Transverse colon (tissue), 4 donors: ENCODE measurements around the gene TSC22D4. TPM values are rescaled to one million over a fixed set of nuclear protein-coding genes. Genes with fewer than 3 reads are reported as not detected.

Source experiments
- DNase-seq: peaks from one replicate; pipeline ENCODE4 v3.0.0-alpha.2; 2019
- H3K27ac ChIP-seq, 4 donors: fragments of 200-600 bp; sonication (generic); 2 replicates each; pipeline ENCODE4 v1.5.1; 2016 to 2018; ENCODE audit warnings: inconsistent platforms in 4 of 4
- H3K27me3 ChIP-seq: fragments of 200-600 bp; sonication (generic); 2 replicates; pipeline ENCODE4 v1.5.1; 2017; ENCODE audit warnings: inconsistent platforms
- H3K36me3 ChIP-seq, 4 donors: fragments of 200-600 bp; sonication (generic); 2 replicates each; pipeline ENCODE4 v1.5.1; 2017 to 2019; ENCODE audit warnings: inconsistent platforms in 4 of 4
- H3K4me1 ChIP-seq, 4 donors: fragments of 200-600 bp; sonication (generic); 2 replicates each; pipeline ENCODE4 v1.5.1; 2017 to 2020; ENCODE audit warnings: inconsistent platforms in 4 of 4
- H3K4me3 ChIP-seq, 4 donors: fragments of 200-600 bp; sonication (generic); 1 replicate in 1 of 4; 2 replicates in 3 of 4; pipeline versions ENCODE4 v1.5.1 to v1.6.1; 2017 to 2019; ENCODE audit warnings: inconsistent platforms in 4 of 4
- H3K9me3 ChIP-seq, 2 donors: fragments of 200-600 bp; sonication (generic); 2 replicates each; pipeline ENCODE4 v1.5.1; 2017 to 2019; ENCODE audit warnings: inconsistent platforms in 2 of 2
- CTCF ChIP-seq, 5 experiments: fragments of 200-600 bp in 3 of 5; fragments of 450-650 bp in 2 of 5; sonication (generic) in 3 of 5; IDR thresholded peaks; 1 replicate in 2 of 5; 2 replicates in 3 of 5; pipeline ENCODE4 v1.5.1; 2016 to 2017; ENCODE audit warnings: antibody characterized with exemption in 5 of 5, inconsistent platforms in 3 of 5, mild to moderate bottlenecking in 2 of 5, moderate library complexity in 1 of 5
- EP300 ChIP-seq: sonication (generic); formaldehyde crosslinking; IDR thresholded peaks from one replicate; pipeline ENCODE4 v1.6.1; 2017; ENCODE audit warnings: antibody characterized with exemption, low read depth
- POLR2A ChIP-seq: fragments of 450-650 bp; IDR thresholded peaks from one replicate; pipeline ENCODE4 v1.6.1; 2016; ENCODE audit warnings: antibody characterized with exemption, mild to moderate bottlenecking, moderate library complexity
- POLR2AphosphoS5 ChIP-seq, 3 donors: sonication (generic); formaldehyde crosslinking; IDR thresholded peaks; one replicate each; pipeline ENCODE4 v1.6.1; 2016; ENCODE audit warnings: antibody characterized with exemption in 3 of 3
- WGBS, 2 donors: methylation state at CpG; one replicate each; pipeline ENCODE4 v1.1.5; 2018; ENCODE audit warnings: low coverage in 1 of 2; 5-methylcytosine and 5-hydroxymethylcytosine counted together
- in situ Hi-C, 4 donors: fragments of 200-750 bp; cut with MboI; loops; one replicate each; pipeline versions ENCODE4 v1.15.0 to v1.15.1; 2017; ENCODE audit warnings: low sequenced_read_pairs in 3 of 4, low pct_ligation_motif_present in 1 of 4, low pct_unique_long_range_greater_than_20kb in 1 of 4
- intact Hi-C: fragments of 100-400 bp; cut with DNase I; formaldehyde crosslinking; loops from one replicate; pipeline ENCODE4 v1.15.1; 2023; ENCODE audit warnings: low total_unique reads
- total RNA-seq, 4 donors: library from RNA; depleted of rRNA; stranded (reverse); fragments of >200 nt; gene quantifications; one replicate each; pipeline ENCODE4 v1.1.0, GENCODE V29; 2016

Gene TSC22D4
- total RNA-seq, 4 donors from 2014 or later = 41.6 to 101 (median 67.6) TPM

GRCh38 chr7:100429637-100430492 is 49.1 kb downstream of the TSC22D4 start, which contains the start of gene MEPCE:
Gene MEPCE, plus strand, starts transcription at chr7:100429831. Its CDS starts 188 bp downstream, at chr7:100430019.
- peak; percentile 96 for DNase-seq
- Histone ChIP-seq H3K4me3 (peak within 1 kb of the TSS; percentile 72 to 97 (median 90)), H3K27ac (peak within 1 kb of the TSS; percentile 97 to 100 (median 100)), H3K4me1 (peaks cover 18 to 38% (median 27%) of the 10 kb centered on the region in 4 donors), H3K36me3 (peaks cover 0 to 12% (median 0%) of the 10 kb centered on the region in 4 donors), H3K27me3 (no peaks in the 10 kb centered on the region), H3K9me3 (no peaks in the 10 kb centered on the region)
- TF ChIP-seq CTCF (IDR thresholded peaks at IDR 0.05) = no peak
- TF ChIP-seq POLR2AphosphoS5 (IDR thresholded peaks at IDR 0.05) = peak in 1 of 3 donors; percentile 3
- TF ChIP-seq POLR2A = peak; percentile 12
- in situ Hi-C loops (no loop called here), intact Hi-C loops (no loop called here)
- 0% methylated on average over 67 of the region's 95 CpGs; no CpG with 5 or more reads in 1 of the 2 donors for WGBS, 2 donors

DNA sequence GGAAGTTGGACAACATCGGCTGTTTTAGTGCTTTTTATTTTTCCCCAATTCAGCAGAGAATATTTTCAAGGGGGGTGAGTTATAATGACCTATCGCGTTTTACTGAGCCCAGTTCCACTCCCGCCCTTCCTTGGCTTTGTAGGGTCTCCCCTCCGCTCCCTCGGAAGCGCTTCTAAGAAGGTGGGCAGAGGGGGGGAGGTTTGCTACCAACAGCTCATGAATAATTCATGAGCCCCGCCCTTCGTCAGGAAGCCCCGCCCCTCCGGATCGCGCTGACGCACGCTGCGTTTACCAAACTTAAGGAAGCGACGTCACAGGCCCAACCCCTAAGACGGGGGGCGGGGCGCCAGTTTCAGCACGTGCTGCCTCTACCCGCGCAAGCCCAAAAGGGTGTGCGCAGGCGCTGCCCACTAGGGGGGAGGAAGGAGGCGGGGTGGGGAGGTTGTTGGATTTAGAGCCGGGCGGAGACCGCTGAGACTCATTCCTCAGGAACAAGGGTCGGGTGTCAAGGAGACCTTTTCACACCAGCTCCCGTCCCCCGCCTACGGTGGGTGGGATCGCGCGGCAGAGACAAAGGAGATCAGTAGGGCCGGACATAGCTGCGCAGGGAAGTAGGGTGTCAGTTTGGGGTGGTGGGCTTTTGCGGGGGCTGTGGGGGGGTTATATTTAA is 49.9 kb downstream of the TSC22D4 start:
- H3K9me3 ChIP-seq = no peaks in the 10 kb centered on the region
- H3K36me3 ChIP-seq = peaks cover 0 to 11% (median 0%) of the 10 kb centered on the region in 4 donors
- H3K4me1 ChIP-seq = peaks cover 12 to 30% (median 23%) of the 10 kb centered on the region in 4 donors
- in situ Hi-C loops (no loop called here), intact Hi-C loops (no loop called here)
- peak; percentile 100 for DNase-seq
- peak overlapping the region; percentile 72 to 97 (median 90) for H3K4me3 ChIP-seq
- 0% methylated on average over 17 to 32 of the region's 40 CpGs for WGBS, 2 donors
- no peaks in the 10 kb centered on the region for H3K27me3 ChIP-seq
- peak overlapping the region; percentile 97 to 100 (median 100) for H3K27ac ChIP-seq
- TF ChIP-seq POLR2AphosphoS5 (IDR thresholded peaks at IDR 0.05) (peak; percentile 73 to 98 (median 98)), POLR2A (peak; percentile 76), EP300 (peak; percentile 66), CTCF (IDR thresholded peaks at IDR 0.05) (peak in 4 of 5 experiments; percentile 28 to 73 (median 50))

DNA sequence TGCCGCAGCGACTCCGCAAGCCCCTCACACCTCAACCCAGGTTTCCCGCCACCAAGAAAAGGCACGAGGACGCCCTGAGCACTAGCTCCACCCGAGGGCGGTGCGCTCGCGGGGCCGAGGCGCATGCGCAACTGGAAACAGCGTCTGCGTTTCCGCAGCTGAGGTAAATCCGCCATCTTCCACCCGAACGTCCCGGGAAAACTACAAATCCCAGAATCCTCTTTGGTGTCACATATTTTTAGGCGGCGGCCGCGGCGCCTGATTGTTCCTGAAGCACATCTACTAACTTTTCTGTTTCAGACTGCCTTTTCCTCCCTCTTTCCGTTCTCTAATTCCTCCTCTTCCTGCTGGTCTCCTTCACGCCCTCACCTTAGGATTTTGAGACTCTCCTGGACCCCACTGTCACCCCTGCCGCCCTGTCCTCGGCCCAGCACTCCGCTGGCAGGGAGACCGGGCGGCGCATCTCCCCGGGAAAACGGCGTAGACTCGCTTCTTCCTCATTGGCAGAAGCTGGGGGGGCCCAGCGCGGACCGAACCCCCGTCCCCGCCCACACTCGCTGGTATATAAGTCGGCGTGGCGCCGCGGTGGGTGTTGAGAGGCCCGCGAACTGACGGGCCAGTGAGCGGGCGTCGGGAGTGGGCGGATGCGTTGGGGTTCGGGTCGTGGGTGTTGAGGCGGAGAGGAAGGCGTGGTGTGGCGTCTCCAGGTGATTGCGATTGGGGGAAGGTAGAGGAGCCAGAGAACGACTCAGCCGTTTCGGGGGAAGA is 50.6 kb downstream of the TSC22D4 start, which contains the start of gene ZCWPW1:
TSS of gene ZCWPW1 (minus strand) at position 505 of the 768 bp plus-strand sequence. CDS start 8,054 bp downstream, outside the sequence.
- Histone ChIP-seq H3K36me3 (peaks cover 0 to 4% (median 0%) of the 10 kb centered on the region in 4 donors), H3K4me3 (peak within 1 kb of the TSS; percentile 72 to 97 (median 90)), H3K27ac (peak within 1 kb of the TSS; percentile 97 to 100 (median 100)), H3K4me1 (peaks cover 12 to 27% (median 23%) of the 10 kb centered on the region in 4 donors), H3K9me3 (no peaks in the 10 kb centered on the region), H3K27me3 (no peaks in the 10 kb centered on the region)
- peak; percentile 96 for DNase-seq
- intact Hi-C loops (no loop called here), in situ Hi-C loops (no loop called here)
- TF ChIP-seq CTCF (IDR thresholded peaks at IDR 0.05) = no peak
- no peak for TF ChIP-seq EP300
- peak; percentile 99 to 100 (median 100) for TF ChIP-seq POLR2AphosphoS5 (IDR thresholded peaks at IDR 0.05)
- peak; percentile 100 for TF ChIP-seq POLR2A
- WGBS, 2 donors = 0 to 1% methylated on average over 4 to 63 of the region's 66 CpGs
